GM12872 (cell line): ENCODE measurements around the gene MBNL3.

ENCODE experiments used
- CTCF ChIP-seq: IDR thresholded peaks from 3 replicates; pipeline ENCODE4 v1.5.1; 2011; ENCODE audit warnings: low read depth, mild to moderate bottlenecking, low read length, moderate library complexity; ENCODE audit not compliant: insufficient read depth

The MBNL3 gene

DNA sequence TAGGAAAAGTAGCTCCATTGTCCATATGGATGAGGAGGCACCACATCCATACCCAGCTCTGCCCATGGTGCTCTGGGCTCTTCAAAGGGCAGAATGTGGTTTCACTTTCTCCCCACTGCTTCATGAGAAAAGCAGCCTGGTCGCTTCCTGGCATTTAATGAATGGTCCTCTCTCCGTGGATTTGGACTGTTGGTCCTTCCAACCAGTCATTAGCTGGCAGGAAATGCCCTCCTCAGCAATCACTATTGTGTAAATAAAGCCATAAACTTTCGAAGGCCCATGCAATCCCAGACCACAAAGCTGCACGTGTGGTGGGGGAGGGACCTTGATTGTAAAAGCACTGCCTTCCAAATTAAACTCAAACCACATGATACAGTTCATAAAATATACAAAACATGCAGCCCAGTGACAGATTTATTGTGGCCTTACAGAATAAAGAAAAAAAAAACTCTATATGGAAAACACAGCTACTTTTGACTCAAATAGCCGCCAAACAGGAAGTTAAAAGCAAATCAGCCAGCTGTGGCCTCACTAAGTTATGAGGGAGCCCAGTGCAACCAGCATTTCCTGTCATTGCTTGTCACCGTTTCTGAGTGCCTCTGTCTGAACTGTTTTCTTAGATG, 8.1 kb downstream of the MBNL3 start:
- no peak for TF ChIP-seq CTCF

GRCh38 chrX:132474544-132475248, 14.1 kb downstream of the MBNL3 start:
- TF ChIP-seq CTCF, result no peak

DNA sequence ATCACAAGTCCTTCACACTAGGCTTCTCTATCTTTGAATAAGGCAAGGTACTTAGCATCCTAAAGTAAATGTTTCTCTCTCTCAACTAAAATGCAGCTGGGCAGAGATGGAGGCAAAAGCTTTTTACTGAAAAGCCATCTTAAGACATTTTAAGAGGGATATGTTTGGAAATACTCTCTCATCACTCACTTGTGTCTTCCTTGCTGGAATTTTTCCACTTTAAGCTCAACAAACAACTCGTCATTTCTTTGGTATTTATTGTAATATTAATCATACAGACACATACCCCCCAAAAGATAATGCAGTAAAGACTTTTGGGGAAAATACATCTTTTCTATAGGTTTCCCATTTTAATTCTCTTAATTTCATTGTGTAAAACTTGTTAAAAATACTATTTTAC, 16.4 kb downstream of the MBNL3 start:
- no peak for TF ChIP-seq CTCF

DNA sequence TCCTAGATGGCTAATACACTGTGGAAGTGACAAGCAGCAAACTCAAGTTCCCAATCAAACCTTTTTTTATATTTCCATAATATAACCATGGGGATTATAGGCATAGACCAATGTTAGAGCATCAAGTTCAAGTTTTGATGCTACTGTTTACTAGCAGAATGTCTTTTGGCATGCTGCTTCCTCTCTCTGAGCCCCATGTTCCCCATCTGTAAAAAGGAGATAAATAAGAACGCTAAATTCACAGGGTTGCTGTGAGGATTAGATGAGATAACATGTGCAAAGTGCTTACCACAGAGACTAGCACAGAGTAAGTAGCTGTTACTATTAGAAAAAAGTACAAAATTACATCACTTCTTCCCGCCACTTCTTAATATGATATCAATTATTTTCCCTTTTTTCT, 18.0 kb downstream of the MBNL3 start:
- TF ChIP-seq CTCF, result no peak

GRCh38 chrX:132470179-132470578, 18.7 kb downstream of the MBNL3 start:
- no peak for TF ChIP-seq CTCF

DNA sequence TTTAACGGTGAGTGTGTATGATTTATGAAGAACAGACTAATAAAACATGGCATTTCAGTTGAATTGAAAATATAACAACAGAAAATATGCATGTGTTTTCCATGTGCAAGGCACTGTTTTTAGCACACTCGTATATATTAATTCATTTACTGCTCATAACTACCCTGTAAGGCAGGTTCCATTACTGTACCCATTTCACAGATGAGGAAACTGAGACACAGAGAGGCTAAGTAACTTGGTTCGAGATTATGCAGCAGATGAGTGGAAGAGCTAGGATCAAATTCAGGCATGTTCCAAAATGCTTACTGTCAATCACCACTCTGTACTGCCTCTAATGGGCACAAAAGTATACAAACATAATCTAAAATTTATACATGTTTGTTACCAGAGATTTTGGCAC, 20.4 kb downstream of the MBNL3 start:
- no peak for TF ChIP-seq CTCF

DNA sequence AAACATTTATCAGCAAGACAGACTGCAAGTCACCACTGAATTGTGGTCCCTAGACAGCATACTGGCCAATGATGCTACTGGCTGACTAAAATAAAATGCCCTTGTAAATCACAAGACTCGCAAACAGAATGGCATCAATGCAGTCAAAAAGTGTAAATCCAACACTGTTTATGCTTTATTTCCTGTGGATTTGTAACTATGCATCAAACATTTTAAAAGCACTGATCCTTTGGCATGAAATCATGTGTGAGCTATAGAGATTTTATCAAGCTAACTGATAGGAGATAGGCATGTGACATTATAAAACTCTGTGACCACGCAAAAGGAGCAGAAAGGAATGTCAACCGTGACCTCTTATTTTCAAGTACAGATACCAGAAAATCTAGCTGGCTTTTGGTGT, 20.8 kb downstream of the MBNL3 start:
- no peak for TF ChIP-seq CTCF
